GM12892 (cell line): ENCODE measurements around the gene C19orf18.

ENCODE experiments used
- POLR2A ChIP-seq: IDR thresholded peaks from 2 replicates; pipeline ENCODE4 v1.6.1; 2011; ENCODE audit warnings: low read depth, low read length, control low read depth
- TAF1 ChIP-seq: IDR thresholded peaks from 2 replicates; pipeline ENCODE4 v1.6.1; 2011; ENCODE audit warnings: low read depth, mild to moderate bottlenecking, control low read depth, low read length, borderline replicate concordance

DNA sequence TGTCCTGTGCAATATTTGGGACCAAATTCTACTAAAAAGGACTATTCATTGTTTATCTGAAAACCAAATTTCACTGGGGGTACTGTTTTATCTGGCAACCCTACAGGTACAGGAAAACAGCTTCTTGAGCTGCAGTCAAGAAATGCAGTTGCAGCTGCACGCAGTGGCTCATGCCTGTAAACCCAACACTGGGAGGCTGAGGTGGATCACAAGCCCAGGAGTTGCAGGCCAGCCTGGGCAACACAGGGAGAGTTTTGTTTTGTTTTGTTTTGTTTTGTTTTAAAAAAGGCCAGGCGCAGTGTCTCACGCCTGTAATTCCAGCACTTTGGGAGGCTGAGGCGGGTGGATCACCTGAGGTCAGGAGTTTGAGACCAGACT is 47.9 kb upstream of the C19orf18 start:
- TF ChIP-seq POLR2A (no peak), TAF1 (no peak)
